Measurements from ENCODE around the gene DPM2. TPM values are rescaled to one million over a fixed set of nuclear protein-coding genes. Genes with fewer than 3 reads are reported as not detected.

The DPM2 gene
- total and polyA plus RNA-seq, 8 donors: 1.7 to 98.2 (median 35.3) TPM

GRCh38 chr9:127903557-127904475 is 33.8 kb downstream of the DPM2 start:
- Histone ChIP-seq H3K4me1 (peaks cover 42 to 77% (median 68%) of the 10 kb centered on the region in 4 donors), H3K4me3 (peak overlapping the region in 1 of 4 donors; percentile 10), H3K27me3 (no peaks in the 10 kb centered on the region), H3K27ac (peak overlapping the region; percentile 65 to 86 (median 77)), H3K36me3 (peaks cover 5 to 13% (median 12%) of the 10 kb centered on the region in 4 donors), H3K9me3 (no peaks in the 10 kb centered on the region)
- 36 to 57% (median 43%) methylated on average over 9 to 17 of the region's 17 CpGs for WGBS, 5 donors
- TF ChIP-seq EP300 (IDR thresholded peaks at IDR 0.05) (no peak), POLR2A (IDR thresholded peaks at IDR 0.05) (no peak), POLR2AphosphoS5 (IDR thresholded peaks at IDR 0.05) (peak in 2 of 3 donors; percentile 13 to 48), CTCF (IDR thresholded peaks at IDR 0.05) (no peak)
- intact Hi-C loops (cut with DNase I; ENCODE audit: low total_unique reads): no loop called here
- DNase-seq: peak; percentile 68 to 89

GRCh38 chr9:127899128-127899943 is 38.3 kb downstream of the DPM2 start, which contains the start of gene ST6GALNAC6:
TSS of gene ST6GALNAC6 (minus strand) at chr9:127899603. CDS start at chr9:127897981, 1,622 bp downstream.
- TF ChIP-seq POLR2AphosphoS5 (IDR thresholded peaks at IDR 0.05): peak in 1 of 3 donors; percentile 35
- TF ChIP-seq EP300 (IDR thresholded peaks at IDR 0.05): no peak
- TF ChIP-seq POLR2A (IDR thresholded peaks at IDR 0.05): no peak
- no peak for TF ChIP-seq CTCF (IDR thresholded peaks at IDR 0.05)
- Histone ChIP-seq H3K36me3 (peaks cover 14 to 23% (median 20%) of the 10 kb centered on the region in 4 donors), H3K4me1 (peaks cover 45 to 77% (median 68%) of the 10 kb centered on the region in 4 donors), H3K9me3 (peaks cover 0 to 5% (median under 1%) of the 10 kb centered on the region in 4 donors), H3K4me3 (peak within 1 kb of the TSS; percentile 78 to 97 (median 89)), H3K27ac (peak within 1 kb of the TSS; percentile 80 to 95 (median 91)), H3K27me3 (no peaks in the 10 kb centered on the region)
- DNase-seq: peak; percentile 78 to 94
- intact Hi-C loops (cut with DNase I; ENCODE audit: low total_unique reads): no loop called here
- 0 to 1% (median 1%) methylated on average over 30 to 85 of the region's 89 CpGs for WGBS, 5 donors

GRCh38 chr9:127898433-127899127 is 39.1 kb downstream of the DPM2 start:
- peaks cover 22 to 31% (median 28%) of the 10 kb centered on the region in 4 donors for H3K36me3 ChIP-seq
- H3K4me3 ChIP-seq: peak overlapping the region; percentile 78 to 97 (median 89)
- H3K27ac ChIP-seq: peak overlapping the region; percentile 80 to 95 (median 91)
- peak in 1 of 2 donors; percentile 82 for DNase-seq
- H3K9me3 ChIP-seq: peaks cover 0 to 12% (median 4%) of the 10 kb centered on the region in 4 donors
- H3K27me3 ChIP-seq: no peaks in the 10 kb centered on the region
- peaks cover 38 to 69% (median 61%) of the 10 kb centered on the region in 4 donors for H3K4me1 ChIP-seq
- no peak for TF ChIP-seq POLR2A (IDR thresholded peaks at IDR 0.05)
- TF ChIP-seq EP300 (IDR thresholded peaks at IDR 0.05): no peak
- TF ChIP-seq CTCF (IDR thresholded peaks at IDR 0.05): no peak
- TF ChIP-seq POLR2AphosphoS5 (IDR thresholded peaks at IDR 0.05): peak; percentile 9 to 74 (median 49)
- intact Hi-C loops (cut with DNase I; ENCODE audit: low total_unique reads): no loop called here
- WGBS, 5 donors: 8 to 12% (median 11%) methylated on average over 15 to 32 of the region's 32 CpGs
